22Rv1 (cell line): Measurements from ENCODE around the gene DAB2.

Experiments
- ZFX ChIP-seq: fragments of 450-650 bp; IDR thresholded peaks from 2 replicates; pipeline ENCODE4 v1.6.1; 2017; ENCODE audit warnings: antibody characterized with exemption, borderline replicate concordance
- TF ChIP-seq, protein P1 (sequence below): fragments of 450-650 bp; IDR thresholded peaks from 2 replicates; pipeline ENCODE4 v1.5.1; 2017; ENCODE audit warnings: mild to moderate bottlenecking

DNA sequence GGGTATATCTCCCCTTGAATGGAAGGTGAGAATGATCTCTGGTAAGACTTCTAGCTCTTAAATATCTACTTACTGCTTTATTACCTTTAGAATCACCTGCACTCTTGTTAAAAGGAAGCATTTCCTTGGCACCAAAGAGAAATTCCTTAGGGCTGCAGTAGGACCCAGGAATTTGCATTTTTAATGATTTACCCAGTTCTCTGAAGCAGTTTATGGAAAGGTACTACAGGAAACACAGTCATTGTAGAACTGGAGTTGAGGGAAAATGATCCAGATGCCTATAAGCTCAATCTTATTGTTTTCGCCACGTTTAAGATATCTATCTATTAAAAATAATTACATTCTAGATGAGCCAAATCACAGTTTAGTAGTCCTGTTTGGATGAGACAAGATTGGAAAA, 51.0 kb downstream of the DAB2 start:
- TF ChIP-seq, protein P1, sequence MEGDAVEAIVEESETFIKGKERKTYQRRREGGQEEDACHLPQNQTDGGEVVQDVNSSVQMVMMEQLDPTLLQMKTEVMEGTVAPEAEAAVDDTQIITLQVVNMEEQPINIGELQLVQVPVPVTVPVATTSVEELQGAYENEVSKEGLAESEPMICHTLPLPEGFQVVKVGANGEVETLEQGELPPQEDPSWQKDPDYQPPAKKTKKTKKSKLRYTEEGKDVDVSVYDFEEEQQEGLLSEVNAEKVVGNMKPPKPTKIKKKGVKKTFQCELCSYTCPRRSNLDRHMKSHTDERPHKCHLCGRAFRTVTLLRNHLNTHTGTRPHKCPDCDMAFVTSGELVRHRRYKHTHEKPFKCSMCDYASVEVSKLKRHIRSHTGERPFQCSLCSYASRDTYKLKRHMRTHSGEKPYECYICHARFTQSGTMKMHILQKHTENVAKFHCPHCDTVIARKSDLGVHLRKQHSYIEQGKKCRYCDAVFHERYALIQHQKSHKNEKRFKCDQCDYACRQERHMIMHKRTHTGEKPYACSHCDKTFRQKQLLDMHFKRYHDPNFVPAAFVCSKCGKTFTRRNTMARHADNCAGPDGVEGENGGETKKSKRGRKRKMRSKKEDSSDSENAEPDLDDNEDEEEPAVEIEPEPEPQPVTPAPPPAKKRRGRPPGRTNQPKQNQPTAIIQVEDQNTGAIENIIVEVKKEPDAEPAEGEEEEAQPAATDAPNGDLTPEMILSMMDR, result no peak
- TF ChIP-seq ZFX, result no peak
